Karpas-422 (cell line): ENCODE measurements around the gene FHOD3. TPM values are rescaled to one million over a fixed set of nuclear protein-coding genes. Genes with fewer than 3 reads are reported as not detected.
"Not testable (repeated sequence)": the region's sequence is repeated elsewhere in the genome, so short reads cannot be mapped to it uniquely, and the experiment has no call there.

Source experiments
- DNase-seq: peaks from one replicate; pipeline ENCODE4 v3.0.0-alpha.2; 2015
- H2AFZ ChIP-seq: fragments of 200-600 bp; sonication (generic); 2 replicates; pipeline ENCODE4 v1.6.1; 2014; ENCODE audit warnings: antibody characterized with exemption, low read length, mixed read lengths
- H3K27ac ChIP-seq: fragments of 200-600 bp; sonication (generic); 2 replicates; pipeline ENCODE4 v1.5.1; 2014; ENCODE audit warnings: mild to moderate bottlenecking, low read length, moderate library complexity
- H3K27me3 ChIP-seq: fragments of 200-600 bp; sonication (generic); 2 replicates; pipeline ENCODE4 v1.6.1; 2014; ENCODE audit warnings: low read length, mixed read lengths
- H3K36me3 ChIP-seq: fragments of 200-600 bp; sonication (generic); 2 replicates; pipeline ENCODE4 v1.6.1; 2014; ENCODE audit warnings: low read length, mixed read lengths; ENCODE audit not compliant: insufficient read depth
- H3K4me1 ChIP-seq: fragments of 200-600 bp; sonication (generic); 2 replicates; pipeline ENCODE4 v1.6.1; 2014; ENCODE audit warnings: mild to moderate bottlenecking, low read length, mixed read lengths
- H3K4me2 ChIP-seq: fragments of 200-600 bp; sonication (generic); 2 replicates; pipeline ENCODE4 v1.6.1; 2014; ENCODE audit warnings: low read length, low read depth, mild to moderate bottlenecking; ENCODE audit not compliant: poor library complexity, severe bottlenecking
- H3K4me3 ChIP-seq: fragments of 200-600 bp; sonication (generic); 2 replicates; pipeline ENCODE4 v1.5.1; 2014; ENCODE audit warnings: mild to moderate bottlenecking, antibody characterized with exemption, low read length, mixed read lengths
- H3K79me2 ChIP-seq: fragments of 200-600 bp; sonication (generic); 2 replicates; pipeline ENCODE4 v1.6.1; 2014; ENCODE audit warnings: mild to moderate bottlenecking, low read length, mixed read lengths
- H3K9ac ChIP-seq: fragments of 200-600 bp; sonication (generic); 2 replicates; pipeline ENCODE4 v1.6.0; 2014; ENCODE audit warnings: low read length
- H3K9me2 ChIP-seq: fragments of 200-600 bp; sonication (generic), shearing (Covaris generic); replicated peaks from 2 replicates; pipeline ENCODE4 v1.6.0; 2014; ENCODE audit warnings: mild to moderate bottlenecking, low read length, moderate library complexity; ENCODE audit not compliant: insufficient read depth
- H3K9me3 ChIP-seq: fragments of 300-700, 200-600 bp; sonication (generic); 2 replicates; pipeline ENCODE4 v1.6.1; 2014; ENCODE audit warnings: low read length, mixed read lengths
- H4K20me1 ChIP-seq: fragments of 200-600 bp; sonication (generic); 2 replicates; pipeline ENCODE4 v1.6.1; 2014; ENCODE audit warnings: mild to moderate bottlenecking, antibody characterized with exemption, low read length, low read depth; ENCODE audit not compliant: insufficient read depth
- total RNA-seq: library from RNA; depleted of rRNA; stranded (reverse); fragments of >200 nt; shearing (Covaris generic); gene quantifications from 2 replicates; pipeline ENCODE4 v1.2.3, GENCODE V29; 2014; ENCODE audit warnings: low replicate concordance

Gene FHOD3
- total RNA-seq, 1 experiment from 2014 or later, result 26.6 TPM

DNA sequence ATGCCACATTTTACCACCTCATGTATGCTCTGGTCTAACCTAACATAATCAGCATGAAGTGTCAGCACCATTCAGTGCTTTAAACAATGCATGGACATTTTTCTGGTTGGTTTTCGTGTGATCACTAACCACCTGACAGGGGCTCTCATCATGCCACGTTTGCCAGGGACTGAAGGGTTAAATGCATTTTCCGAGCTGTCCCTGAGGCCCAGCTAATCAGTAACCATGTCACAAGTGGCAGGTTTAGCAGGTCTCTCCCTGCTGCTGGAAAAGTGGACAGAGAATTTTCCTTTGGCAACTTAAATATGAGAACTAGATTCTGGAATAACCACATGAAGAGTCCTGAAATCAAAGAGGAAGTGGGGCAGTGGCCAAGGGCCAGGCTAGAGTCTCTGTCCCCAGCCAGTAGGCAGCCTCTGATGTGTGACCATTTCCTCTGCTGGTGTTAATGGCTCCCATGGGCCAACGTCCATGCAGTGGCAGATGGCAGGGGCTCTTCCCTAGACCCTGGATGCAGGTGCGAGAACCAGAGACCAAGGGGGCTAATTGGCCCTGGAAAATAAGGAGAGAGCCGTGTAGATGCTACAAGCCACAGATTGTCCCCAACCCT, 461.8 kb downstream of the FHOD3 start:
- Histone ChIP-seq H3K9ac (no peak overlapping the region), H3K27ac (peak overlapping the region; percentile 26), H4K20me1 (no peaks in the 10 kb centered on the region), H3K79me2 (no peaks in the 10 kb centered on the region), H3K9me3 (no peaks in the 10 kb centered on the region), H3K36me3 (no peaks in the 10 kb centered on the region), H3K4me3 (no peak overlapping the region), H3K9me2 (no peaks in the 10 kb centered on the region), H2AFZ (no peak overlapping the region), H3K27me3 (no peaks in the 10 kb centered on the region), H3K4me2 (no peak overlapping the region), H3K4me1 (peaks cover 24% of the 10 kb centered on the region)
- DNase-seq, result no peak

DNA sequence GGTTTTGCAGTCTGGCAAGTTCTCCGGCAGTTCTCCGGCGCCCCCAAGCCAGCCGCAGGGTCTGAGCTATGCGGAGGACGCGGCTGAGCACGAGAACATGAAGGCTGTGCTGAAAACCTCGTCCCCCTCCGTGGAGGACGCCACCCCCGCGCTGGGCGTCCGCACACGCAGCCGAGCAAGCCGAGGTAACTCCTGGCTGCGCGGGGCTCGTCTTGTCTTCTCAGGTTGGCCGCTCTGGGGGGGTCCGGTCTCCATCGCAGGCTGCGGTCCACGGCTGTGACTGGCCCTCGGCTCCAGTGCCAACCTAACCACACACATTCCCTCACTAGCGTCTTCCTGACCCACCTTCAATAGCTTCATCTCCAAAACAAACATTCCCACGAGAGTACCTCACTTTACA, 463.1 kb downstream of the FHOD3 start:
- H3K4me2 ChIP-seq, result no peak overlapping the region

DNA sequence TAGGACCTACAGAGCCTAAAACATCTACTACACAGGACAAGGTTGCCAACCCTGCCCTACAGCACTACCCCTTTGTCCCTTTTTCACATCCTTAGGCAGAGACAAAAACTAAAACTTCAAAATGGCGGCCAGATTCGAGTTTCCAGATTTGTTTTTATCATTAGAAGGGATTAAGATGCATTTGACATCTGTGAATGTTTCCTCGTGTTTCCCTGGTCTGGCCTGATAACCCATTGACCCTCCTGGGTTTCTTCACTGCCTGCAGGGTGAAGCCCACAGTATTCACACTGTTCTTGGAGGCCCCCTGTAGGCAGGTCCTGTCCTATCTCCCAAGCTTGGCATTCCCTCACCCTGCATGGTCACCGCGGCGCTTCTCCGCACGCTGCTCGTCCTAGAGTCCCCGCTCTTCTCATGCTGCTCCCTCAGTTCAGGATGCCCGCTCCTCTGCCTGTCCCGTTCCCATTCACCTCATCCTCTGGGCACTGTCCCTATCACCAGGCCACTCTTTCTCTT, 463.7 kb downstream of the FHOD3 start:
- H3K4me1 ChIP-seq, result peaks cover 35% of the 10 kb centered on the region
- no peaks in the 10 kb centered on the region for H4K20me1 ChIP-seq
- no peaks in the 10 kb centered on the region for H3K9me3 ChIP-seq
- no peak overlapping the region for H3K4me3 ChIP-seq
- H3K27me3 ChIP-seq, result no peaks in the 10 kb centered on the region
- no peaks in the 10 kb centered on the region for H3K9me2 ChIP-seq
- H3K36me3 ChIP-seq, result no peaks in the 10 kb centered on the region
- no peak for DNase-seq
- H3K4me2 ChIP-seq, result no peak overlapping the region
- H3K79me2 ChIP-seq, result no peaks in the 10 kb centered on the region
- H3K9ac ChIP-seq, result no peak overlapping the region
- H2AFZ ChIP-seq, result no peak overlapping the region
- no peak overlapping the region for H3K27ac ChIP-seq

More for the DNA sequence above, 463.1 kb downstream of the FHOD3 start:
- no peak overlapping the region for H3K9ac ChIP-seq
- no peak overlapping the region for H2AFZ ChIP-seq
- H3K4me1 ChIP-seq, result peaks cover 30% of the 10 kb centered on the region
- no peak overlapping the region for H3K4me3 ChIP-seq
- no peaks in the 10 kb centered on the region for H3K36me3 ChIP-seq
- H3K9me2 ChIP-seq, result no peaks in the 10 kb centered on the region
- DNase-seq, result no peak
- no peaks in the 10 kb centered on the region for H3K27me3 ChIP-seq
- no peaks in the 10 kb centered on the region for H3K79me2 ChIP-seq
- no peak overlapping the region for H3K27ac ChIP-seq
- no peaks in the 10 kb centered on the region for H3K9me3 ChIP-seq
- H4K20me1 ChIP-seq, result no peaks in the 10 kb centered on the region

DNA sequence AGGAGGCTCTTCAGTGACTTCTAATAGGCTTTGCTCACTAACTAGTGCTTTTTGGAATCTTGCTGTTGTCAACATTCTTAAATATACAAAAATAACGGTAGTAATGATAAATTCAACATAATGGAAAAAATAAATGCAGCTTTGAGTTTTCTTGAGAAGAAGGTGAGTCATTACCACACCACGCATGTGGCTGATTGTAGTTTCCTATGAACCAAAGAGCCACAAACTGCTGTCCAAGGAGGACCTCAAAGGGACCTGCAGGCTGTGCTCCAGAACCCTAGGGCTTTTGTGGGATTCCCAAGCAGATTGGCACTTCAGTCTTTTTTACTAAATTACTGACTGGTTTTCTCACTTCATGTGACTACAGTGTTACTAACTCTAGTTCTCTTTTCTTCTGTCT, 464.6 kb downstream of the FHOD3 start:
- no peak for DNase-seq
- H3K9me2 ChIP-seq, result no peaks in the 10 kb centered on the region
- H3K27me3 ChIP-seq, result no peaks in the 10 kb centered on the region
- no peaks in the 10 kb centered on the region for H4K20me1 ChIP-seq
- no peak overlapping the region for H3K4me2 ChIP-seq
- no peak overlapping the region for H3K9ac ChIP-seq
- H3K79me2 ChIP-seq, result no peaks in the 10 kb centered on the region
- H2AFZ ChIP-seq, result no peak overlapping the region
- H3K9me3 ChIP-seq, result no peaks in the 10 kb centered on the region
- H3K27ac ChIP-seq, result no peak overlapping the region
- H3K4me1 ChIP-seq, result peaks cover 36% of the 10 kb centered on the region
- no peaks in the 10 kb centered on the region for H3K36me3 ChIP-seq
- H3K4me3 ChIP-seq, result no peak overlapping the region

DNA sequence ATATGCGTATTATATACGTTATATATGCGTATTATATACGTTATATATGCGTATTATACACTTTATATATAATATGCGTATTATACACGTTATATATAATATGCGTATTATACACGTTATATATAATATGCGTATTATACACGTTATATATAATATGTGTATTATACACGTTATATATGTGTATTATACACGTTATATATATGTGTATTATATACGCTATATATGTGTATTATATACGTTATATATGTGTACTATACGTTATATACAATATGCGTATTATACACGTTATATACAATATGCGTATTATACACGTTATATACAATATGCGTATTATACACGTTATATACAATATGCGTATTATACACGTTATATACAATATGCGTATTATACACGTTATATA, 465.5 kb downstream of the FHOD3 start:
- peaks cover 36% of the 10 kb centered on the region for H3K4me1 ChIP-seq
- H3K9ac ChIP-seq, H3K27me3 ChIP-seq, DNase-seq, H3K36me3 ChIP-seq, H3K4me3 ChIP-seq, H3K27ac ChIP-seq, H3K9me2 ChIP-seq, H3K9me3 ChIP-seq, H3K4me2 ChIP-seq, H4K20me1 ChIP-seq, H3K79me2 ChIP-seq, H2AFZ ChIP-seq: not testable (repeated sequence)

DNA sequence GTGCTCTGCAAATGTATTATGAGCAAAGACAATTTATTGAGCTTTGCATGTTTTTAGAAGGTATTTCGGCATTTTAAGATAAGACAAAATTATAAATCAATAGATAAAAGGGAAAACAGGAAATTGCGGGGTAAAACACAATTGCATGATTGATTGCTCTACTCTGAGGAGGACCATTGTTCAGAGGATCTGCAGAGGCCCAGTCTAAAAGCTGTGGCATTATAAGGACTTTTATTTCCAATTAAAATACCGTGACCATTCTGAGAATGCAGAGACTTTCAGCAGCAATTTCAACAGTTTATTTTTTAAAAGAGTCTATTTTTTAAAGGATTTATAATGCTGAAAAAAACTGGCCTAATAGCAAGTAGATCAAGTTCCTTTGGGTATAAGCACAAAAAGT, 469.3 kb downstream of the FHOD3 start:
- Histone ChIP-seq H2AFZ (no peak overlapping the region), H3K27ac (no peak overlapping the region), H4K20me1 (no peaks in the 10 kb centered on the region), H3K9ac (no peak overlapping the region), H3K4me2 (no peak overlapping the region), H3K36me3 (peaks cover 3% of the 10 kb centered on the region; the same call in 1 of the 2 replicates), H3K4me3 (no peak overlapping the region), H3K79me2 (no peaks in the 10 kb centered on the region), H3K9me3 (no peaks in the 10 kb centered on the region), H3K4me1 (peaks cover 37% of the 10 kb centered on the region), H3K27me3 (no peaks in the 10 kb centered on the region), H3K9me2 (no peaks in the 10 kb centered on the region)
- no peak for DNase-seq

DNA sequence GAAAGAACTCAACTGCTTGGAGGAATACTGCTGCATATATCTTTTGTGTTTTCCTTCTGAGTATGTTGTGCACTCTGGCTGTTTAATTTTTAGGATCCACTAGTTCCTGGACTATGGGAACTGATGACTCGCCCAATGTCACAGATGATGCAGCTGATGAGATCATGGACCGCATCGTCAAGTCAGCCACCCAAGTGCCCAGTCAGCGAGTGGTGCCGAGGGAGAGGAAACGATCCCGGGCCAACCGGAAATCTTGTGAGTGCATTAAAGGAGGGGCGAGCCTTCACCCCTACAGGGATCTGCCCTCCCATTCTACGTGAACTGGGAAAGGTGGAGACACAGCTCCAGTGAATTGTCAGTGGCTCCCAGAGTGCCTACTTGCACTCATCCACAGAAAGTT, 471.7 kb downstream of the FHOD3 start:
- Histone ChIP-seq H3K4me2 (no peak overlapping the region), H3K36me3 (peaks cover 5% of the 10 kb centered on the region; the same call in 1 of the 2 replicates), H4K20me1 (no peaks in the 10 kb centered on the region), H3K27ac (no peak overlapping the region), H3K4me3 (no peak overlapping the region), H3K27me3 (no peaks in the 10 kb centered on the region), H3K9me2 (no peaks in the 10 kb centered on the region), H3K79me2 (no peaks in the 10 kb centered on the region), H3K4me1 (peaks cover 35% of the 10 kb centered on the region), H2AFZ (no peak overlapping the region), H3K9ac (no peak overlapping the region), H3K9me3 (no peaks in the 10 kb centered on the region)
- DNase-seq, result no peak

DNA sequence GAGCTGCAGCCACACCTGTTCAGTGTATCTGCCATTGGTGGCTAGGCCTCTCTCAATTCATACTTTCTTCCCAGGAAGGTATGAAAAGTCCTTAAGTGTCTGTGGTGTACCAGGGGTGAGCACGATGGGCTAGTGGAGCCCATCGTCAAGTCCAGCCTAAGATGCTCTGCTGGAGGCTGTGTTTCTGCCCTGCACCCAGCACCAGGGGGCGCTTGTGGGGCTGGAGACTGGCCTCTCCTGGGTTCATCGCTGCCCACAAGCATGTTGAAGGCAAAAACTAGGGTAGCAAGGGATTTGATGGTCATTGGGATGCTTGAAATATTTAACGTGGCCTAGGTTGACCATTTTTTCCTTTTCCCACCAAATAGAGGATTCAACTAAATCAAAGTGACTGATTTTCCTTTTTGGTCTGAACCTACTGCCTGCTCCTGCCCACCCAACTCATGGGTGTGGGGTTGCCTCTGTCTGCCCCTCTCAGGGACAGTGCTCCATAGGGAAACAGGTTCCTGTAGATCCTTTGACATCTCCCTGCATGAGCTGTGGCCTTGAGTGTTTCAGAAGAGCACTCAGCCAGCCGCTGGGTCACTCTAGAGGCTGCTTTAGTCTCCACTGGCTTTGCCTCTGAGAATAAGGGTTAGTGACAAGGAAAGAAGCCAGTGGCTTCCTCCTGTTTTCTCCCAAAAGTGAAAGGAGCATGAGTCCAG, 472.2 kb downstream of the FHOD3 start:
- H3K4me1 ChIP-seq, result peaks cover 30% of the 10 kb centered on the region
- no peaks in the 10 kb centered on the region for H4K20me1 ChIP-seq
- DNase-seq, result peak; percentile 82
- no peak overlapping the region for H2AFZ ChIP-seq
- no peaks in the 10 kb centered on the region for H3K79me2 ChIP-seq
- no peaks in the 10 kb centered on the region for H3K27me3 ChIP-seq
- no peak overlapping the region for H3K4me2 ChIP-seq
- H3K9me2 ChIP-seq, result no peaks in the 10 kb centered on the region
- H3K36me3 ChIP-seq, result peaks cover 5% of the 10 kb centered on the region; the same call in 1 of the 2 replicates
- H3K27ac ChIP-seq, result no peak overlapping the region
- H3K9ac ChIP-seq, result no peak overlapping the region
- no peaks in the 10 kb centered on the region for H3K9me3 ChIP-seq
- no peak overlapping the region for H3K4me3 ChIP-seq
